ENCODE data around the gene HBQ1. TPM values are rescaled to one million over a fixed set of nuclear protein-coding genes. Genes with fewer than 3 reads are reported as not detected.

HBQ1 gene
- total and polyA plus RNA-seq, 4 donors = 50.9 TPM; not detected in 3

DNA sequence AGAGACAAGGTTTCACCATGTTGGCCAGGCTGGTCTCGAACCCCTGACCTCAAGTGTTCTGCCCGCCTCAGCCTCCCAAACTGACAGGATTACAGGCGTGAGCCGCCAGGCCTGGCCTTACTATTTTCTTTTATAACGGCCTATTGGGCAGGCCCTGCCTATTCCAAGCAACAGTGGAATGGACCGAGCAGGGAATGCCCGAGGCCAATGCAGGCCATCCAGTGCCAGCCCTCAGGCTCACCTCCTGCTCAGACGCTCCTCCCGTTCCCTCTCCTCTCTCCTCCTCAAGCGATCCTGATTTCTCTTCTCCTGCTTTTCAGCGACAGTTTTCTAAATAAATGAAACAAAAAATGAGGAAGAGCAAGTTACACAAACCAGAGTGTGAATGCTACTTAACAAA lies 12.4 kb downstream of the HBQ1 start:
- 96% methylated on average over 11 of the region's 11 CpGs for WGBS
- TF ChIP-seq, protein P1, sequence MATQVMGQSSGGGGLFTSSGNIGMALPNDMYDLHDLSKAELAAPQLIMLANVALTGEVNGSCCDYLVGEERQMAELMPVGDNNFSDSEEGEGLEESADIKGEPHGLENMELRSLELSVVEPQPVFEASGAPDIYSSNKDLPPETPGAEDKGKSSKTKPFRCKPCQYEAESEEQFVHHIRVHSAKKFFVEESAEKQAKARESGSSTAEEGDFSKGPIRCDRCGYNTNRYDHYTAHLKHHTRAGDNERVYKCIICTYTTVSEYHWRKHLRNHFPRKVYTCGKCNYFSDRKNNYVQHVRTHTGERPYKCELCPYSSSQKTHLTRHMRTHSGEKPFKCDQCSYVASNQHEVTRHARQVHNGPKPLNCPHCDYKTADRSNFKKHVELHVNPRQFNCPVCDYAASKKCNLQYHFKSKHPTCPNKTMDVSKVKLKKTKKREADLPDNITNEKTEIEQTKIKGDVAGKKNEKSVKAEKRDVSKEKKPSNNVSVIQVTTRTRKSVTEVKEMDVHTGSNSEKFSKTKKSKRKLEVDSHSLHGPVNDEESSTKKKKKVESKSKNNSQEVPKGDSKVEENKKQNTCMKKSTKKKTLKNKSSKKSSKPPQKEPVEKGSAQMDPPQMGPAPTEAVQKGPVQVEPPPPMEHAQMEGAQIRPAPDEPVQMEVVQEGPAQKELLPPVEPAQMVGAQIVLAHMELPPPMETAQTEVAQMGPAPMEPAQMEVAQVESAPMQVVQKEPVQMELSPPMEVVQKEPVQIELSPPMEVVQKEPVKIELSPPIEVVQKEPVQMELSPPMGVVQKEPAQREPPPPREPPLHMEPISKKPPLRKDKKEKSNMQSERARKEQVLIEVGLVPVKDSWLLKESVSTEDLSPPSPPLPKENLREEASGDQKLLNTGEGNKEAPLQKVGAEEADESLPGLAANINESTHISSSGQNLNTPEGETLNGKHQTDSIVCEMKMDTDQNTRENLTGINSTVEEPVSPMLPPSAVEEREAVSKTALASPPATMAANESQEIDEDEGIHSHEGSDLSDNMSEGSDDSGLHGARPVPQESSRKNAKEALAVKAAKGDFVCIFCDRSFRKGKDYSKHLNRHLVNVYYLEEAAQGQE (IDR thresholded peaks at IDR 0.05) = no peak
- TF ChIP-seq JUND (IDR thresholded peaks at IDR 0.05) (no peak), FOXA2 (IDR thresholded peaks at IDR 0.05) (no peak), GABPA (IDR thresholded peaks at IDR 0.05 in 1 of 2, conservative IDR thresholded peaks at IDR 0.05 in 1 of 2) (no peak), EGR1 (IDR thresholded peaks at IDR 0.05; ENCODE audit: low read depth in 2 of 2) (no peak), SP1 (IDR thresholded peaks at IDR 0.05) (no peak), FOXA1 (IDR thresholded peaks at IDR 0.05) (no peak), HNF4A (conservative IDR thresholded peaks at IDR 0.05) (no peak), HNF4G (IDR thresholded peaks at IDR 0.05) (no peak), TAF1 (conservative IDR thresholded peaks at IDR 0.05) (no peak), NR2F2 (IDR thresholded peaks at IDR 0.05) (no peak), YY1 (IDR thresholded peaks at IDR 0.05) (no peak), RXRA (IDR thresholded peaks at IDR 0.05) (no peak), RAD21 (IDR thresholded peaks at IDR 0.05) (no peak)
- TF ChIP-seq, protein P2, sequence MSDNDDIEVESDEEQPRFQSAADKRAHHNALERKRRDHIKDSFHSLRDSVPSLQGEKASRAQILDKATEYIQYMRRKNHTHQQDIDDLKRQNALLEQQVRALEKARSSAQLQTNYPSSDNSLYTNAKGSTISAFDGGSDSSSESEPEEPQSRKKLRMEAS (IDR thresholded peaks at IDR 0.05) = no peak
- TF ChIP-seq, protein P3, sequence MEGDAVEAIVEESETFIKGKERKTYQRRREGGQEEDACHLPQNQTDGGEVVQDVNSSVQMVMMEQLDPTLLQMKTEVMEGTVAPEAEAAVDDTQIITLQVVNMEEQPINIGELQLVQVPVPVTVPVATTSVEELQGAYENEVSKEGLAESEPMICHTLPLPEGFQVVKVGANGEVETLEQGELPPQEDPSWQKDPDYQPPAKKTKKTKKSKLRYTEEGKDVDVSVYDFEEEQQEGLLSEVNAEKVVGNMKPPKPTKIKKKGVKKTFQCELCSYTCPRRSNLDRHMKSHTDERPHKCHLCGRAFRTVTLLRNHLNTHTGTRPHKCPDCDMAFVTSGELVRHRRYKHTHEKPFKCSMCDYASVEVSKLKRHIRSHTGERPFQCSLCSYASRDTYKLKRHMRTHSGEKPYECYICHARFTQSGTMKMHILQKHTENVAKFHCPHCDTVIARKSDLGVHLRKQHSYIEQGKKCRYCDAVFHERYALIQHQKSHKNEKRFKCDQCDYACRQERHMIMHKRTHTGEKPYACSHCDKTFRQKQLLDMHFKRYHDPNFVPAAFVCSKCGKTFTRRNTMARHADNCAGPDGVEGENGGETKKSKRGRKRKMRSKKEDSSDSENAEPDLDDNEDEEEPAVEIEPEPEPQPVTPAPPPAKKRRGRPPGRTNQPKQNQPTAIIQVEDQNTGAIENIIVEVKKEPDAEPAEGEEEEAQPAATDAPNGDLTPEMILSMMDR (IDR thresholded peaks at IDR 0.05; ENCODE audit: low read depth, low read length, missing input control) = no peak
- TF ChIP-seq, protein P4, sequence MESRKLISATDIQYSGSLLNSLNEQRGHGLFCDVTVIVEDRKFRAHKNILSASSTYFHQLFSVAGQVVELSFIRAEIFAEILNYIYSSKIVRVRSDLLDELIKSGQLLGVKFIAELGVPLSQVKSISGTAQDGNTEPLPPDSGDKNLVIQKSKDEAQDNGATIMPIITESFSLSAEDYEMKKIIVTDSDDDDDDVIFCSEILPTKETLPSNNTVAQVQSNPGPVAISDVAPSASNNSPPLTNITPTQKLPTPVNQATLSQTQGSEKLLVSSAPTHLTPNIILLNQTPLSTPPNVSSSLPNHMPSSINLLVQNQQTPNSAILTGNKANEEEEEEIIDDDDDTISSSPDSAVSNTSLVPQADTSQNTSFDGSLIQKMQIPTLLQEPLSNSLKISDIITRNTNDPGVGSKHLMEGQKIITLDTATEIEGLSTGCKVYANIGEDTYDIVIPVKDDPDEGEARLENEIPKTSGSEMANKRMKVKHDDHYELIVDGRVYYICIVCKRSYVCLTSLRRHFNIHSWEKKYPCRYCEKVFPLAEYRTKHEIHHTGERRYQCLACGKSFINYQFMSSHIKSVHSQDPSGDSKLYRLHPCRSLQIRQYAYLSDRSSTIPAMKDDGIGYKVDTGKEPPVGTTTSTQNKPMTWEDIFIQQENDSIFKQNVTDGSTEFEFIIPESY (IDR thresholded peaks at IDR 0.05) = no peak
- TF ChIP-seq, protein P5, sequence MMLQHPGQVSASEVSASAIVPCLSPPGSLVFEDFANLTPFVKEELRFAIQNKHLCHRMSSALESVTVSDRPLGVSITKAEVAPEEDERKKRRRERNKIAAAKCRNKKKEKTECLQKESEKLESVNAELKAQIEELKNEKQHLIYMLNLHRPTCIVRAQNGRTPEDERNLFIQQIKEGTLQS (IDR thresholded peaks at IDR 0.05) = no peak
- Histone ChIP-seq H3K9me3 (ENCODE audit: control insufficient read depth in 4 of 4, low read length in 3 of 4) (no peaks in the 10 kb centered on the region), H3K27me3 (ENCODE audit: control insufficient read depth in 4 of 4, insufficient read depth in 4 of 4, low read length in 3 of 4) (no peaks in the 10 kb centered on the region), H3K9ac (ENCODE audit: low read depth in 1 of 2, low read length in 2 of 2) (no peak overlapping the region), H3K4me3 (ENCODE audit: low read depth in 1 of 3, low read length in 3 of 3) (no peak overlapping the region), H3K36me3 (ENCODE audit: control insufficient read depth in 4 of 4, insufficient read depth in 3 of 4, low read depth in 1 of 4, low read length in 3 of 4) (peaks cover 27 to 70% (median 58%) of the 10 kb centered on the region in 4 donors), H3K4me1 (ENCODE audit: control insufficient read depth in 4 of 4, insufficient read depth in 4 of 4, low read length in 3 of 4) (no peaks in the 10 kb centered on the region), H3K27ac (ENCODE audit: low read depth in 1 of 2, low read length in 2 of 2) (no peak overlapping the region)
- no peak for DNase-seq (ENCODE audit: low spot score)

All from liver (tissue), 9 donors.